GM23338 (cell line): ENCODE results near the gene PTGDS. TPM values are rescaled to one million over a fixed set of nuclear protein-coding genes. Genes with fewer than 3 reads are reported as not detected.

Source experiments
- ATAC-seq: fragments of 200-7000 bp; cut with Tn5 transposase; 3 replicates; pipeline ENCODE4 v1.9.1; 2020
- DNase-seq: peaks from one replicate; pipeline ENCODE4 v3.0.0-alpha.2; 2015; ENCODE audit warnings: low spot score
- H2AFZ ChIP-seq: fragments of 200-600 bp; sonication (generic); 2 replicates; pipeline ENCODE4 v1.8.0; 2016; ENCODE audit warnings: antibody characterized with exemption, mild to moderate bottlenecking, moderate library complexity
- H3F3A ChIP-seq: fragments of 200-600 bp; sonication (generic); replicated peaks from 2 replicates; pipeline ENCODE4 v1.8.0; 2017; ENCODE audit warnings: antibody characterized with exemption, mixed run types, low read depth
- H3K27ac ChIP-seq: fragments of 200-600 bp; sonication (generic); 2 replicates; pipeline ENCODE4 v1.6.1; 2016; ENCODE audit warnings: low read depth
- H3K27me3 ChIP-seq: fragments of 200-600 bp; sonication (generic); 2 replicates; pipeline ENCODE4 v1.8.0; 2016; ENCODE audit warnings: mild to moderate bottlenecking, mixed run types, moderate library complexity; ENCODE audit not compliant: insufficient read depth
- H3K36me3 ChIP-seq: fragments of 200-600 bp; sonication (generic); 2 replicates; pipeline ENCODE4 v1.8.0; 2016; ENCODE audit warnings: mild to moderate bottlenecking; ENCODE audit not compliant: insufficient read depth
- H3K4me1 ChIP-seq: fragments of 200-600 bp; sonication (generic); 2 replicates; pipeline ENCODE4 v1.8.0; 2016; ENCODE audit warnings: mild to moderate bottlenecking, moderate library complexity; ENCODE audit not compliant: insufficient read depth
- H3K4me2 ChIP-seq: fragments of 200-600 bp; sonication (generic); 2 replicates; pipeline ENCODE4 v1.7.1; 2017; ENCODE audit warnings: mixed run types
- H3K4me3 ChIP-seq: fragments of 200-600 bp; sonication (generic); 2 replicates; pipeline ENCODE4 v1.6.1; 2016; ENCODE audit warnings: mixed run types
- H3K79me2 ChIP-seq: fragments of 200-600 bp; sonication (generic); replicated peaks from 2 replicates; pipeline ENCODE4 v1.8.0; 2017; ENCODE audit warnings: mild to moderate bottlenecking; ENCODE audit not compliant: insufficient read depth
- H3K9me2 ChIP-seq: fragments of 200-600 bp; sonication (generic); 2 replicates; pipeline ENCODE4 v1.8.0; 2017; ENCODE audit not compliant: insufficient read depth
- H4K20me1 ChIP-seq: fragments of 200-600 bp; sonication (generic); replicated peaks from 2 replicates; pipeline ENCODE4 v1.8.0; 2017; ENCODE audit warnings: mild to moderate bottlenecking; ENCODE audit not compliant: insufficient read depth
- H3K27ac Mint-ChIP-seq: 2 replicates; pipeline ENCODE4 v1.8.0; 2020; ENCODE audit warnings: inconsistent platforms, mild to moderate bottlenecking, moderate library complexity, mixed read lengths
- H3K27me3 Mint-ChIP-seq: 3 replicates; pipeline ENCODE4 v1.8.0; 2022; ENCODE audit warnings: low read depth, mild to moderate bottlenecking, moderate library complexity, mixed read lengths, inconsistent platforms; ENCODE audit not compliant: insufficient read depth, poor library complexity
- H3K36me3 Mint-ChIP-seq: 3 replicates; pipeline ENCODE4 v1.8.0; 2021; ENCODE audit warnings: low read depth, mild to moderate bottlenecking, inconsistent platforms, moderate library complexity, mixed read lengths
- H3K4me1 Mint-ChIP-seq: 3 replicates; pipeline ENCODE4 v1.8.0; 2020; ENCODE audit warnings: mild to moderate bottlenecking, inconsistent platforms, mixed read lengths
- H3K4me3 Mint-ChIP-seq: 3 replicates; pipeline ENCODE4 v1.8.0; 2021; ENCODE audit warnings: moderate library complexity, mild to moderate bottlenecking, inconsistent platforms, mixed read lengths
- H3K9me3 Mint-ChIP-seq: 3 replicates; pipeline ENCODE4 v1.8.0; 2020; ENCODE audit warnings: moderate library complexity, mild to moderate bottlenecking, inconsistent platforms, mixed read lengths
- EZH2 ChIP-seq: fragments of 200-600 bp; sonication (generic); IDR thresholded peaks from one replicate; pipeline ENCODE4 v1.8.0; 2017; ENCODE audit warnings: antibody characterized with exemption, mild to moderate bottlenecking, low read depth; ENCODE audit not compliant: unreplicated experiment
- EZH2phosphoT487 ChIP-seq: fragments of 200-600 bp; sonication (generic); IDR thresholded peaks from one replicate; pipeline ENCODE4 v1.8.1; 2018; ENCODE audit warnings: antibody characterized with exemption; ENCODE audit not compliant: unreplicated experiment
- JUNB ChIP-seq: IDR thresholded peaks from one replicate; pipeline ENCODE4 v1.6.1; 2016; ENCODE audit warnings: antibody characterized with exemption; ENCODE audit not compliant: unreplicated experiment
- NANOG ChIP-seq: IDR thresholded peaks from 2 replicates; pipeline ENCODE4 v1.6.1; 2016; ENCODE audit warnings: antibody characterized with exemption, borderline replicate concordance
- STAT1 ChIP-seq: IDR thresholded peaks from one replicate; pipeline ENCODE4 v1.6.1; 2016; ENCODE audit warnings: antibody characterized with exemption; ENCODE audit not compliant: unreplicated experiment
- polyA plus RNA-seq: library from polyadenylated mRNA; unstranded; fragments of >200 nt; fragmentation: Nextera tagmentation; extraction: Ambion mirVana; gene quantifications from 2 replicates; pipeline ENCODE4 v1.2.1, GENCODE V29; 2016
- total RNA-seq: library from RNA; depleted of rRNA; stranded (reverse); fragments of >200 nt; shearing (Covaris generic); gene quantifications from 2 replicates; pipeline ENCODE4 v1.2.3, GENCODE V29; 2014
- TF ChIP-seq, protein P1 (sequence below): IDR thresholded peaks from 2 replicates; pipeline ENCODE4 v1.6.1; 2016; ENCODE audit warnings: antibody characterized with exemption
- TF ChIP-seq, protein P2 (sequence below): IDR thresholded peaks from one replicate; pipeline ENCODE4 v1.6.1; 2018; ENCODE audit warnings: antibody characterized with exemption; ENCODE audit not compliant: unreplicated experiment

PTGDS gene
- total and polyA plus RNA-seq, 2 experiments from 2014 or later = 1.9 to 3.1 TPM

DNA sequence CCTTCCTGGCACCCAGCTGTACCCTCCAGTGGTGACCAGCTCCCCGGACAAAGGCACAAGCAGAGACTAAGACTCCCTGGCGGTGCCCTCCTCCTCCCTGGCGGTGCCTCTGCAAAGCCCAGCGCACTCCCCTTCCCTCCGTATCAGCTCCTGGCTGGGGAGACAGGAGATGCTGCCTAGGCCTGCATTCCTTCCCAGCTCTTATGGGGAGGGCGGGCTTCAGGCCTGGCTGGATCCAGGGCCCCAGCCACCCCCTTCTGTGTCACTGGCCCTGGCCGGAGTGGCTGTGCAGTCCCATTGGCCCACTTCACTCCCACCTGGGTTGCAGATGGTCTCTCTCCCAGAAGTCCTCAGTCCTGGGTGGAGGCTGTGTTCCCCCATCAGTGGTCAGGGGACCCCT, 18.8 kb upstream of the PTGDS start:
- Histone ChIP-seq H3K27me3 (no peaks in the 10 kb centered on the region), H3K9me2 (0 out of 2 replicates have a peak, but pooled peaks cover 6% of the 10 kb centered on the region), H4K20me1 (no peaks in the 10 kb centered on the region), H3K36me3 (no peaks in the 10 kb centered on the region), H3K27ac (no peak overlapping the region), H3K79me2 (no peaks in the 10 kb centered on the region), H3K4me1 (no peaks in the 10 kb centered on the region), H2AFZ (no peak overlapping the region), H3K4me2 (no peak overlapping the region), H3K4me3 (no peak overlapping the region), H3F3A (no peaks in the 10 kb centered on the region)
- TF ChIP-seq STAT1 (no peak), NANOG (no peak), JUNB (no peak)
- TF ChIP-seq, protein P1, sequence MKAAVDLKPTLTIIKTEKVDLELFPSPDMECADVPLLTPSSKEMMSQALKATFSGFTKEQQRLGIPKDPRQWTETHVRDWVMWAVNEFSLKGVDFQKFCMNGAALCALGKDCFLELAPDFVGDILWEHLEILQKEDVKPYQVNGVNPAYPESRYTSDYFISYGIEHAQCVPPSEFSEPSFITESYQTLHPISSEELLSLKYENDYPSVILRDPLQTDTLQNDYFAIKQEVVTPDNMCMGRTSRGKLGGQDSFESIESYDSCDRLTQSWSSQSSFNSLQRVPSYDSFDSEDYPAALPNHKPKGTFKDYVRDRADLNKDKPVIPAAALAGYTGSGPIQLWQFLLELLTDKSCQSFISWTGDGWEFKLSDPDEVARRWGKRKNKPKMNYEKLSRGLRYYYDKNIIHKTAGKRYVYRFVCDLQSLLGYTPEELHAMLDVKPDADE = no peak
- TF ChIP-seq, protein P2, sequence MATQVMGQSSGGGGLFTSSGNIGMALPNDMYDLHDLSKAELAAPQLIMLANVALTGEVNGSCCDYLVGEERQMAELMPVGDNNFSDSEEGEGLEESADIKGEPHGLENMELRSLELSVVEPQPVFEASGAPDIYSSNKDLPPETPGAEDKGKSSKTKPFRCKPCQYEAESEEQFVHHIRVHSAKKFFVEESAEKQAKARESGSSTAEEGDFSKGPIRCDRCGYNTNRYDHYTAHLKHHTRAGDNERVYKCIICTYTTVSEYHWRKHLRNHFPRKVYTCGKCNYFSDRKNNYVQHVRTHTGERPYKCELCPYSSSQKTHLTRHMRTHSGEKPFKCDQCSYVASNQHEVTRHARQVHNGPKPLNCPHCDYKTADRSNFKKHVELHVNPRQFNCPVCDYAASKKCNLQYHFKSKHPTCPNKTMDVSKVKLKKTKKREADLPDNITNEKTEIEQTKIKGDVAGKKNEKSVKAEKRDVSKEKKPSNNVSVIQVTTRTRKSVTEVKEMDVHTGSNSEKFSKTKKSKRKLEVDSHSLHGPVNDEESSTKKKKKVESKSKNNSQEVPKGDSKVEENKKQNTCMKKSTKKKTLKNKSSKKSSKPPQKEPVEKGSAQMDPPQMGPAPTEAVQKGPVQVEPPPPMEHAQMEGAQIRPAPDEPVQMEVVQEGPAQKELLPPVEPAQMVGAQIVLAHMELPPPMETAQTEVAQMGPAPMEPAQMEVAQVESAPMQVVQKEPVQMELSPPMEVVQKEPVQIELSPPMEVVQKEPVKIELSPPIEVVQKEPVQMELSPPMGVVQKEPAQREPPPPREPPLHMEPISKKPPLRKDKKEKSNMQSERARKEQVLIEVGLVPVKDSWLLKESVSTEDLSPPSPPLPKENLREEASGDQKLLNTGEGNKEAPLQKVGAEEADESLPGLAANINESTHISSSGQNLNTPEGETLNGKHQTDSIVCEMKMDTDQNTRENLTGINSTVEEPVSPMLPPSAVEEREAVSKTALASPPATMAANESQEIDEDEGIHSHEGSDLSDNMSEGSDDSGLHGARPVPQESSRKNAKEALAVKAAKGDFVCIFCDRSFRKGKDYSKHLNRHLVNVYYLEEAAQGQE = no peak
- H3K9me3 Mint-ChIP-seq = peaks cover 4% of the 10 kb centered on the region; the same call in 2 of the 3 replicates
- H3K36me3 Mint-ChIP-seq = no peaks in the 10 kb centered on the region; the same call in 2 of the 3 replicates
- DNase-seq (no peak), ATAC-seq (no peak)
- no peak overlapping the region for H3K4me3 Mint-ChIP-seq
- no peak overlapping the region for H3K27ac Mint-ChIP-seq
- H3K27me3 Mint-ChIP-seq = peaks cover 6% of the 10 kb centered on the region
- H3K4me1 Mint-ChIP-seq = no peaks in the 10 kb centered on the region; the same call in 2 of the 3 replicates

DNA sequence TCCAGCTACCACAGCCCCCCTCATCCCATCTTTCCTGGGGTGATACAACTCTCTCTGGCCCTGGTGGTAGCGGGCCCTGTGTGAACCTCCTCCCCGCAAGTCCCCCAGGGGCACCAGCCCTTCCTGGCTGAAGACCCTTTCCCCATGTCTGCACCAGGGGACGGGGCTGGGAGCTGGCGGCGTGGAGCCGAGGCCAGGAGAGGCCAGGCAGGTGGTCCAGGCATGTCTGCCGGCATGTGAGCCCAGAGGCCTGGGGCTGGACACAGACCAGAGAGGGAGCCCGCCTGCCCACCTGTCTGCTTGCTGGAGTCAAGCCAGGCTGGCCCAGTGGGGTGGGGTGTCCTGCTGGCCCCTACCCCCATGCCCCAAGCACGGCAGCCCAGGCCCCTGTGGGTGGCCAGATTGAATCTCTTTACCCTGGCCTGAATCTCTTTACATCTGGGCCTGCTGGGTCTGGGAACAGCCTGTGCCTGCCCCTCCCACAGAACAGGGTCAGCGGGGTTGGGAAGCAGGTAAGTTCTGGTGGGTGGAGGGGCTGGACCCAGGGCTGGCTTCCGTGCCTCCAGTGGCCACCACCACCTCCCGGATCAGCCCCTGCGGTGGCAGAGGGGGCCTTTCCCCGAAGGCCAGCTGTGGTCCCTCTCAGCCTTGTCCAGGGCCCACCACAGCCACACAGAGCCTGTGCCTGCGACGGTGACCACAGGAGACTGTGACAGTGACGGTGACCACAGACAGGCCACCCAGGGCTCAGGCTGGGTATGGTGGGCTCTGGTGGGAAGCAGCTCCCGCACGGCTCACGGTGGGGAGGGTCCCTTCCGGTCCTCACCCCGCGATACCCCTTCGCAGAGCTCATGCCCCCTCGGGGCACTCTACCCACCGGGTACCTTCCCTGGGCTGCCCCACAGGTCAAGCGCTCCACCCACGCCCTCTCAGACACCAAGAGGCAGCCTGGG, 18.1 kb upstream of the PTGDS start:
- Histone ChIP-seq H3K27ac (no peak overlapping the region), H3K27me3 (no peaks in the 10 kb centered on the region), H3K4me3 (no peak overlapping the region), H3F3A (no peaks in the 10 kb centered on the region), H2AFZ (no peak overlapping the region), H3K4me2 (no peak overlapping the region), H3K36me3 (no peaks in the 10 kb centered on the region), H4K20me1 (no peaks in the 10 kb centered on the region), H3K79me2 (no peaks in the 10 kb centered on the region), H3K9me2 (0 out of 2 replicates have a peak, but pooled peaks cover 6% of the 10 kb centered on the region), H3K4me1 (no peaks in the 10 kb centered on the region)
- DNase-seq (no peak), ATAC-seq (peak; percentile 31)
- no peaks in the 10 kb centered on the region; the same call in 2 of the 3 replicates for H3K4me1 Mint-ChIP-seq
- no peak overlapping the region for H3K27ac Mint-ChIP-seq
- peaks cover 4% of the 10 kb centered on the region for H3K27me3 Mint-ChIP-seq
- no peak overlapping the region for H3K4me3 Mint-ChIP-seq
- H3K9me3 Mint-ChIP-seq = peaks cover 4% of the 10 kb centered on the region; the same call in 2 of the 3 replicates
- no peaks in the 10 kb centered on the region; the same call in 2 of the 3 replicates for H3K36me3 Mint-ChIP-seq
- TF ChIP-seq EZH2phosphoT487 (no peak), STAT1 (no peak), EZH2 (no peak), NANOG (no peak)
- TF ChIP-seq, protein P1 = no peak
